Epithelial cell of esophagus (primary cell): ENCODE data around the gene CDKN1A.

Experiments used
- DNase-seq: peaks from one replicate; pipeline ENCODE4 v3.0.0; 2010; ENCODE audit warnings: low read depth
- H3K4me3 ChIP-seq: 2 replicates; pipeline ENCODE4 v1.5.1; 2011; ENCODE audit warnings: mild to moderate bottlenecking, low read length, control low read depth
- CTCF ChIP-seq: IDR thresholded peaks from 2 replicates; pipeline ENCODE4 v1.5.1; 2011; ENCODE audit warnings: low read depth, mild to moderate bottlenecking, low read length, control low read depth, inconsistent platforms; ENCODE audit not compliant: insufficient read depth; ENCODE audit errors: missing control alignments

Gene CDKN1A

GRCh38 chr6:36685166-36685924 is 6.8 kb downstream of the CDKN1A start:
- TF ChIP-seq CTCF = no peak
- H3K4me3 ChIP-seq = no peak overlapping the region
- DNase-seq = no peak

DNA sequence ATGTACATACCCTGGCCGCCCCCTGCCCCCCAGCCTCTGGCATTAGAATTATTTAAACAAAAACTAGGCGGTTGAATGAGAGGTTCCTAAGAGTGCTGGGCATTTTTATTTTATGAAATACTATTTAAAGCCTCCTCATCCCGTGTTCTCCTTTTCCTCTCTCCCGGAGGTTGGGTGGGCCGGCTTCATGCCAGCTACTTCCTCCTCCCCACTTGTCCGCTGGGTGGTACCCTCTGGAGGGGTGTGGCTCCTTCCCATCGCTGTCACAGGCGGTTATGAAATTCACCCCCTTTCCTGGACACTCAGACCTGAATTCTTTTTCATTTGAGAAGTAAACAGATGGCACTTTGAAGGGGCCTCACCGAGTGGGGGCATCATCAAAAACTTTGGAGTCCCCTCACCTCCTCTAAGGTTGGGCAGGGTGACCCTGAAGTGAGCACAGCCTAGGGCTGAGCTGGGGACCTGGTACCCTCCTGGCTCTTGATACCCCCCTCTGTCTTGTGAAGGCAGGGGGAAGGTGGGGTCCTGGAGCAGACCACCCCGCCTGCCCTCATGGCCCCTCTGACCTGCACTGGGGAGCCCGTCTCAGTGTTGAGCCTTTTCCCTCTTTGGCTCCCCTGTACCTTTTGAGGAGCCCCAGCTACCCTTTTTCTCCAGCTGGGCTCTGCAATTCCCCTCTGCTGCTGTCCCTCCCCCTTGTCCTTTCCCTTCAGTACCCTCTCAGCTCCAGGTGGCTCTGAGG is 7.6 kb downstream of the CDKN1A start:
- no peak overlapping the region for H3K4me3 ChIP-seq
- no peak for DNase-seq
- no peak for TF ChIP-seq CTCF

DNA sequence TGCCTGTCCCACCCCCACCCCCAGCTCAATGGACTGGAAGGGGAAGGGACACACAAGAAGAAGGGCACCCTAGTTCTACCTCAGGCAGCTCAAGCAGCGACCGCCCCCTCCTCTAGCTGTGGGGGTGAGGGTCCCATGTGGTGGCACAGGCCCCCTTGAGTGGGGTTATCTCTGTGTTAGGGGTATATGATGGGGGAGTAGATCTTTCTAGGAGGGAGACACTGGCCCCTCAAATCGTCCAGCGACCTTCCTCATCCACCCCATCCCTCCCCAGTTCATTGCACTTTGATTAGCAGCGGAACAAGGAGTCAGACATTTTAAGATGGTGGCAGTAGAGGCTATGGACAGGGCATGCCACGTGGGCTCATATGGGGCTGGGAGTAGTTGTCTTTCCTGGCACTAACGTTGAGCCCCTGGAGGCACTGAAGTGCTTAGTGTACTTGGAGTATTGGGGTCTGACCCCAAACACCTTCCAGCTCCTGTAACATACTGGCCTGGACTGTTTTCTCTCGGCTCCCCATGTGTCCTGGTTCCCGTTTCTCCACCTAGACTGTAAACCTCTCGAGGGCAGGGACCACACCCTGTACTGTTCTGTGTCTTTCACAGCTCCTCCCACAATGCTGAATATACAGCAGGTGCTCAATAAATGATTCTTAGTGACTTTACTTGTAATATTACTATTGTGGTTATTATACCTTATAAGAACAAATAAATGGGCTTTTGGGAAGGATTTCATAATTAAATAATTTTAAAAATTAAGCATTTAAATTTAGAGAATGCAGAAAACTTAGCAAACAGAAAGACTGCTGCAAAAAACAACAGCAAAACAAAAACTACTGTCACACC is 8.4 kb downstream of the CDKN1A start:
- peak; percentile 50 for DNase-seq
- H3K4me3 ChIP-seq = no peak overlapping the region
- TF ChIP-seq CTCF = no peak

DNA sequence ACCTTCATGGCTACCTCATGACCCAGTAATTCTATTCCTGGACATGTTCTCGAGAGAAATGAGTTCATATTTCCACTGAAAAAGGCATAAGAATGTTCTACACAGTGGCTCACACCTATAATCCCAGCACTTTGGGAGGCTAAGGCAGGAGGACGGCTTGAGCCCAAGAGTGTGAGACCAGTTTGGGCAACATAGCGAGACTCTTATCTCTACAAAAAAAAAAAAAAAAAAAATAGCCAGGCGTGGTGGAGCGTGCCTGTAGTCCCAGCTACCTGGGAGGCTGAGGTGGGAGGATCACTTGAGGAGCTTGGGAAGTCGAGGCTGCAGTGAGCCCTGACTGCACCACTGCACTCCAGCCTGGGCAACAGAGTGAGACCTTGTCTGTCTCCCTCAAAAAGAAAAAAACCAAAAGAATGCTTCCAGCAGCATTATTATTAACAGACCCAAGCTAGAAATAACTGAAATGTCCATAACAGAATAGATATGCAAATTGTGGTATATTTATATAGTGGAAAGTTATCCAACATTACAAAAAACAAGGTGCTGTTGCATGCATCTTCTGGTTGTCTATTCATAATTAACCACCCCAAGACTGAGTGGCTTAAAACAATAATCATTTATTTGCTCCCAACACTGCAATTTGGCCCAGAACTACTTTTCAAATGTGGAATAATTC is 9.7 kb downstream of the CDKN1A start:
- H3K4me3 ChIP-seq = no peak overlapping the region
- DNase-seq = peak; percentile 57
- no peak for TF ChIP-seq CTCF

- peak; percentile 30 for DNase-seq
- no peak overlapping the region for H3K4me3 ChIP-seq
- no peak for TF ChIP-seq CTCF
Observed at GRCh38 chr6:36688739-36689075, 10.2 kb downstream of the CDKN1A start.

GRCh38 chr6:36691011-36691410 is 12.5 kb downstream of the CDKN1A start:
- no peak for TF ChIP-seq CTCF
- DNase-seq = no peak
- no peak overlapping the region for H3K4me3 ChIP-seq
